ENCODE data around the gene PRR5L.

PRR5L gene

GRCh38 chr11:36421546-36422155 lies 125.6 kb downstream of the PRR5L start:
- intact Hi-C loops (cut with DNase I): no loop called here
- no peak for DNase-seq

GRCh38 chr11:36425561-36426081 lies 129.5 kb downstream of the PRR5L start:
- intact Hi-C loops (cut with DNase I): no loop called here
- DNase-seq: no peak

GRCh38 chr11:36426226-36426848 lies 130.2 kb downstream of the PRR5L start:
- intact Hi-C loops (cut with DNase I): no loop called here
- no peak for DNase-seq

- intact Hi-C loops (cut with DNase I): no loop called here
- no peak for DNase-seq
These were observed 131.0 kb downstream of the PRR5L start for GRCh38 chr11:36427079-36427478.

- intact Hi-C loops (cut with DNase I): no loop called here
- DNase-seq: no peak
These were observed 131.8 kb downstream of the PRR5L start for GRCh38 chr11:36427876-36428275.

- intact Hi-C loops (cut with DNase I): no loop called here
- DNase-seq: no peak
These were observed 135.5 kb downstream of the PRR5L start for GRCh38 chr11:36431429-36432092.

- no peak for DNase-seq
- intact Hi-C loops (cut with DNase I): no loop called here
These were observed 136.0 kb downstream of the PRR5L start for GRCh38 chr11:36432093-36432469.

GRCh38 chr11:36432738-36433137 lies 136.7 kb downstream of the PRR5L start:
- DNase-seq: no peak
- intact Hi-C loops (cut with DNase I): no loop called here

GRCh38 chr11:36436064-36436463 lies 140.0 kb downstream of the PRR5L start:
- intact Hi-C loops (cut with DNase I): no loop called here
- no peak for DNase-seq

GRCh38 chr11:36436589-36436988 lies 140.5 kb downstream of the PRR5L start:
- DNase-seq: no peak
- intact Hi-C loops (cut with DNase I): no loop called here

- intact Hi-C loops (cut with DNase I): no loop called here
- DNase-seq: no peak
These were observed 141.3 kb downstream of the PRR5L start for GRCh38 chr11:36437413-36437812.

GRCh38 chr11:36438126-36438525 lies 142.0 kb downstream of the PRR5L start:
- DNase-seq: no peak
- intact Hi-C loops (cut with DNase I): no loop called here

- intact Hi-C loops (cut with DNase I): no loop called here
- DNase-seq: no peak
These were observed 145.6 kb downstream of the PRR5L start for GRCh38 chr11:36441610-36442208.

GRCh38 chr11:36443661-36444060 lies 147.6 kb downstream of the PRR5L start:
- DNase-seq: no peak
- intact Hi-C loops (cut with DNase I): no loop called here

- no peak for DNase-seq
- intact Hi-C loops (cut with DNase I): no loop called here
These were observed 150.0 kb downstream of the PRR5L start for GRCh38 chr11:36446135-36446534.

- intact Hi-C loops (cut with DNase I): no loop called here
- DNase-seq: no peak
These were observed 151.4 kb downstream of the PRR5L start for GRCh38 chr11:36447514-36447913.

- DNase-seq: no peak
- intact Hi-C loops (cut with DNase I): no loop called here
These were observed 151.9 kb downstream of the PRR5L start for GRCh38 chr11:36447947-36448346.

GRCh38 chr11:36449561-36450096 lies 153.5 kb downstream of the PRR5L start:
- DNase-seq: no peak
- intact Hi-C loops (cut with DNase I): no loop called here

GRCh38 chr11:36450110-36450572 lies 154.1 kb downstream of the PRR5L start:
- intact Hi-C loops (cut with DNase I): no loop called here
- DNase-seq: no peak

GRCh38 chr11:36451045-36451444 lies 155.0 kb downstream of the PRR5L start:
- intact Hi-C loops (cut with DNase I): no loop called here
- no peak for DNase-seq

GRCh38 chr11:36451681-36452080 lies 155.6 kb downstream of the PRR5L start:
- intact Hi-C loops (cut with DNase I): no loop called here

More at GRCh38 chr11:36451681-36452080, 155.6 kb downstream of the PRR5L start:
- DNase-seq: no peak

Data from posterior cingulate gyrus (tissue), 11 donors.